Stimulated activated CD4-positive, alpha-beta T cell treated with anti-CD3 and anti-CD28 coated beads, Interleukin-15, amount 100 ng/mL, for 24 hours (primary cell): ENCODE measurements around the gene DNAI2.
"Not testable (repeated sequence)": the region's sequence is repeated elsewhere in the genome, so short reads cannot be mapped to it uniquely, and the experiment has no call there.

Source experiments
- DNase-seq: peaks from one replicate; pipeline ENCODE4 v3.0.0-alpha.2; 2020

The DNAI2 gene

DNA sequence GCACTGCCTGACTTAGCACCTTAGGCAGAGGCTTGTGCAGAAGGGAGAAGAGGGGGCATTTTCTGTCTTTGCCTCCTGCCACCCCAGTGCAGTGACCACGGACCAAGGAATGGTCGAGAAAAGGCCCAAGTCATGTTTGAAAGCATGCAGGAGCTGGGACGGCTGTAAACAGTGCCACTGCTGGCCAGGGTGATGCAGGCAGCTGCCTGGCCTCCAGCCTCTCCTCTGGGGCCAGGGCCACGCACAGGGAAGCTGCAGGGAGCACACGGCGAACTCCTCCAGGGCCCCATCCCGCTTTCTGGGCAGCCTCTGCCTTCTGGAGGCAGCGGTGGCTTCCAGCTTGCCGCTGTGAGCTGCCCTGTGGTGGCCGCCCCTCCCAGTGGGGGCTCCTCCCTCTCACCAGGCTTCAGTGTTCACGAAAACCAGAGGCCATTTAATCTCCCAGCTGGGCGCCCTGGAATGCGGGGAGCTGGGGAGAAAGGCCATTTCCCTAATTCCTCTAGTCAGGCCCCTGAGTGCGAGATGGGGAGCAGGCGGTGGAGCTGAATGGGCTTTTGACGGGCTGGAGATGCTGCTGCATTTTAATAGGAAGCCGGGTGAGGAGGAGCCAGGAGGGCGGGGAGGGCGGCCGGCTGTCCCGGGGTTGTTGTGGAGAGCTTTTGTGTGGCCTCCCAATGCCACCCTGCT lies 28.7 kb upstream of the DNAI2 start:
- DNase-seq: no peak

DNA sequence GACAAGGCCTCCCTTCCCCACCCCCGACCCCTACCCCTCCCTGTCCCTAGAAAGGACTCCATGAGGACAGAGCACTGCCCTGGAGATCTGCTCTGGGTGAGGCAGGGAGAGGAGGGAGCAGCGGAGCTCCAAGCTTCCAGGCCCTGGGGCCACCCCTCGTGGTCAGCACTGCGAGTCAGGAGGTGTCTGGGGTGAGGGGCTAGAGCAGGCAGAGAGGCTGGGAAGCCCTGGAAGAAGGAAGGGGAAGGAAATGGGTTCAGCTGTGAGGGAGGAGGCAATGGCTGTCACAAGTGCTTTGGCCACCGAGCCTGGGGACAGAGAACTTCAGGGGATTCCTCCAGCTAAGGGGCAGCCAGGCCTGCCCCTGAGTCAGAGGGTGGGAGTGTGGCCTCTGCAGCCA lies 28.2 kb upstream of the DNAI2 start:
- no peak for DNase-seq

DNA sequence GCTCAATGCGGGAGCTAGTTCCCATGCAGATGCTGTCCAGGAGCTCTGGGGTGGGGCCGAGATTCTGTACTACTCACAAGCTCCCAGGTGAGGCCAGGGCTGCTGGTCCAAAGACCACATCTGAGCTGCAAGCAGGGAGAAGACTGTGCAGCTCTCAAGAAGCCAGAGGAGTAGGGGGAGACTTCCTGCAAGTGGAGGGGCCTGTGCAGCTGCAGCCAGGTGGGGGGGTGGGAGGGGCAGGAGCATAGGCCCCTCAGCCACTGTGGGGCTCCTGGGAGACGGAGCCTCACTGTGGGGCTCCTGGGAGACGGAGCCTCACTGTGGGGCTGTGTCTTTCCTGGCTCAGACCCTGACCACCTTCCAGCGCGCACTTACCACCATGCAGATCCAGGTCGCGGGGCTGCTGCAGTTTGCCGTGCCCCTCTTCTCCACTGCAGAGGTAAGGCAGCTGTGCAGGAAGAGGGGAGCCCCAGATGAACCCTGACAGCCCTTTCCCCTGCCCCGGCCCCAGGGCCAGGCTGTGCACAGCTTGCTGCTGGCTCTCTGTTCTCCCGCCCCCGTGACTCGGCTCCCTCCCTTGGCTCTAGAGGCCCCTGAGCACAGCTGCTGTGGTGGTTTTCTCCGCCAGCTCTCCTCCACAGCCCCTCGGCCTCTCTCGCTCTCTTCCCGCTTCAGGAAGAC lies 24.3 kb upstream of the DNAI2 start:
- no peak for DNase-seq

DNA sequence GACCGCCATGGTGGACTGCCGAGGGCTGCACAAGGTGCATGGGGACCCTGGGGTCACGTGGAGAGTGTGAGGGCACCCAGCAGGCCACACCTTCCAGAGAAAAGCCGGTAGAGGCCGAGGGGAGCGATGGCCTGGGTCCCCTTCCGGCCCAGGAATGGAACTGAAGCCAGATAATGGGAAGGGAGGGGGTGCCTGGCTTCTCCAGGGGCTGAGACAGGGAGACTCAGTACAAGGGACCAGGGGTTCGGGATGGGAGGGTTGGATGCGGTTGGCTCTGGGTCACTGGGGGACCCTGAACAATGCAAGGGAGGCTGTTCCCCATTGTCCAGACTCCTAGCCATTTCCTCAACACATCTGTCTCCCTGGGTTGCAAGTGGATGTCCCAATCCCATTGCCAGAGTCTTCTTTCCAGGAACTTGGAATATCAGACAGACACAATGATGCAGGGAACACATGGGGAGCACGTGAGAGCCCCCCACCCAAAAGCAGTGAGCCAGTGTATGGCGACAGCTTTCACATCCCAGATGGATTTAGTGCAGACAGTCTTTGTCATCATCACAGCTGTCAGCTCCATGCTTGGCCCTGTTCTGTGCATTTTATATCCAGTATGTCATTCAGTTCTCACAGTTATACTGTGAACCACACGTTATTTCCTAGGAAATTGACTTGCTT lies 23.6 kb upstream of the DNAI2 start:
- no peak for DNase-seq

DNA sequence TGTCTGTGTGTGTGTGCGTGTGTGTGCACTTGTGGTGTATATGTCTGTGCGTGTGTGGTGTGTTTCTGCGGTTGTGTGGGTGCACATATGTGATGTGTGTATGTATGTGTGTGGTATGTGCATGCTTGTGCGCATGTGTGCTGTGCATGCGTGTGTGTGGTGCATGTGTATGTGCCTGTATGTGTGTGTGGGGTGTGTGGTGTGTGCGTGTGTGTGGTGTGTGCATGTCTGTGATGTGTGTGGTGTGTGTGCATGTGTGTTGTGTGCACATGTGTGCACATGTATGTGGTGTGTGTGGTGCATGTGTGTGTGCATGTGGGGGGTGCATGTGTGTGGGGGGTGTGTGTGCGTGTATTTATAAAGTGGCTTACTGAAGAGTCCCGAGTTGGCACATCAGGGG lies 23.0 kb upstream of the DNAI2 start:
- DNase-seq: no peak

DNA sequence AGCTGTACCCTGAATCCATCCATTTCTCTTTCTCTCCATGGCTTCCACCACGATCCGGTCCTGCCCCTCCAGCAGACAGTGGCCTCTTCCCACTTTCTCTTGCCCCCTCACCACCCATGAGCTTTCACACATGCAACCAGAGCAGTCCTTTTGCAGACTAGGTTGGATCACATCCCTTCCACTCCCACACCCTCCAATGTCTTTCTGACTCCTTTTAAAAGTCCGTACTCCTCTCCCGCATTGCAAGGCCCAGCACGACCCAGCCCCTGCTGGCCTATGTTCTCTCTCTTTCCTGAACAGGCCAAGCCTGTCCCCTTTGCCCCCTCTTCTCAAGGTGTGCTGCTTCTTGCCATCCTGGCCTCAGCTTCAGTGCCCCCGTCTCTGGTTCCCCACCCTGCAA lies 22.5 kb upstream of the DNAI2 start:
- no peak for DNase-seq

DNA sequence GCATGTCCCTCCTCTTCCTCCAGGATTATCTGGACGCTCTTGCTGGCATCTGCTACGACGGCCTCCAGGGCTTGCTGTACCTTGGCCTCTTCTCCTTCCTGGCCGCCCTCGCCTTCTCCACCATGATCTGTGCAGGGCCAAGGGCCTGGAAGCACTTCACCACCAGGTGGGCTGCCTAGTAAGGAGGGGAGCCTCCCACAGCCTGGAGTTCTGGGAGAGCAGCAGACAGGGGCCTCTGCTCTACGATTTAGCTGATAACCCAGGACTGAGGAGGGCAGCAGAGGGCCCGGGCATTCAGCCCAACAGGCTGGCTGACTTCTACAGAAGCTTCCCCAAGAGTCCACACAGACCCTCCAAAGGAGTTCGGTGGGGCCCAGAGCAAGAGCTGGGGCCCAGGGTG lies 21.8 kb upstream of the DNAI2 start:
- DNase-seq: no peak

DNA sequence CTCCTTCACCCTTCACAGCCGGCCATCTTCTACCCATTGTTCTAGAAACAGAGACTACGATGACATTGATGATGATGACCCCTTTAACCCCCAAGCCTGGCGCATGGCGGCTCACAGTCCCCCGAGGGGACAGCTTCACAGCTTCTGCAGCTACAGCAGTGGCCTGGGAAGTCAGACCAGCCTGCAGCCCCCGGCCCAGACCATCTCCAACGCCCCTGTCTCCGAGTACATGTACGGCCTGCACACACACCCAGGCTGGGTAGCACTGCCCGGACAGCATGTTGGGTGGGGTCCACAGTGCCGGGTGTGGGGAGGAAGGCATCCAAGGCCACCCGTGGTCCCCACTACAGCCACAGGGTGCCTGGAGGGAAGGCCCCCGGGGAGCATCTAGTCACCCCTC lies 21.0 kb upstream of the DNAI2 start:
- DNase-seq: no peak

DNA sequence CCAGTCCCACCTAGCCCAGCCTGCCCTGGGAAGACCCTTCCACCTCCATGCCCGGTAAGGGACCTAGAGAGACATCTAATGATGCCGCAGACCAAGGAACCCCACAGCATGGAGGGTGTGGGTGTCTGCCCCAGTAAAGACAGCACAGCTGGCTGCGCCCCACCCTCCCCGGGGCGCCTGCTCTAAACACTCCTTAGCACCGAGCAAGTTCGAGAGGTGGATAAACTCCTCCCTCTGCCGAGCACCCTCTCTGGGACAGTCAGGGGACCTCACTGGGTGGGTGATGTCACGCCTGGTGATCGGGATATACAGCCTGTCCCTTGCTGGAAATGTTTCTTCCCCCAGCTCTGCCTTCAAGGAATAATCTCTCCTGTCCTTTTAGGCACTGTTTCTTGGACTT lies 16.7 kb upstream of the DNAI2 start:
- no peak for DNase-seq

DNA sequence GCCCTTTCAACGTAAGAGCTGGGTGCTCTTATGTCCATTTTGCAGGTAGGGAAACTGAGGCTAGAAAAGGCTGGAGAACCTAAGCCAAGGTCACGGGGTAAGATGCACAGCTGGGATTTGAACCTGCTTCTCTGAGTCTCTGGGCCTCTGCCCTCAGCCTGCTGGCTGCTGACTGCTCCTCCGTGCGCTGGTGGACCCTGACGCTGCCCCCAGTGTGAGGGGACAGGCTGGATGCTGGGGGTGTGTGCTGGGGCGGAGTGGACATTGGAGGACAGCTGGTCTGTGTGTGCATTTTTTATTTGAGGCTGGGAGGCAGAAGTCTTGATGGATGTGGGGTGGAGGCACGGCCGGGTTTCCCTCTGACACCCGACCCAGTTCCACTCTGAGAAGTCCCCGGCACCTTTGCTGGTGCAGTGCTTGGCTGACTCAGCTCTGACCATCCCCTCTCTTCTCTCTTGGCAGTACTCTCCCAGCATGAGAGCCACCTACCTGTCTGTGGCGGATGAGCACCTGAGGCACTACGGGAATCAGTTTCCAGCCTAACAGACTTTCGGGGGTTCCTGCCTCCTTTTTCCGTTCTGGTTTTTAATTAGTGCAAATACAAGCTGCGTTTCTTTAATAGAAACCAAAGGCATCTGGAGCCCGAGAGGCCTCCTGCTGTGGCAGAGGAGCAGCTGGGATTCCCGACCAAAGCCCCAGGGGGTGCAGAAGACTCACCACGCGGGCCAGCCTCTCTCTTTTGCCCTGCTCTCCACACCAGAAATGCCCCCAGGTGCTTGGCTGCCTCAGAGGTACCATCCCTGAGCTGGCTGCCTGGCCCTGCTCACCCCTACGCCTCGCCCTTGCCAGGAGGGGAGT lies 14.1 kb upstream of the DNAI2 start:
- no peak for DNase-seq

DNA sequence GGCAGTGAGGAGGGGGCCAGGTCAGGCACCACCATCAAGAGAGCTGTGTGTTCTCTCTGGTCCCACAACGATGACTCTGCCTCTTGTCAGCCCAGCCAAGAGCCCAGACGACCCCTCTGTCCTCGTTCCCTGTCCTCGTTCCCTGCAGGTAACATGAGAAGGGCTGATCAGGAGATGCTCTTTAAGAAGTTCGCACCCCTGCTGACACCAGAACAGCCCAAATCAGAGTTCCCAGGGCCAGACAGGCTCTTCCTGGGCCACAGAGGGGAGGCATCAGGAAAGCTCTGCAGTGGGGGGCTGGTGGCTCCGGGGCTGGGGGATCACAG lies 13.5 kb upstream of the DNAI2 start:
- no peak for DNase-seq

DNA sequence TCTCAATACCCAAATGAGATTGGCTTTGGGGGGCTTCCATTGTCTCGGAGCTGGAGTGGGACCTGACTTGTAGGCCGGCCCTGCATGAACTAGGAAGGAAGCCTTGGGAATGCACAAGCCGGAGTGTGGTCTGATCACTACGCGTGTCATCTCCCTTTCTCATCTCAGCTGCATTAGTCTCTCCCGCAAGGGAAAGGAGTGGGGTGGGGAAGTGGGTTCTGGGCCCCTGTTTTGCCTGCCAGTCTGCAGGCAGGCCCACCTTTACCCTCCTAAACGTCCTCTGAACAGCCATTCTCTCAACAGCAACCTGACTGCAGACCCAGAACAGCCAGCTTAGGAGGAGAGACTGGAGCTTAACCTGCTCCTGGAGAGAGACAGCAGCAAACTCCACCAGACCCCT lies 11.4 kb upstream of the DNAI2 start:
- no peak for DNase-seq

DNA sequence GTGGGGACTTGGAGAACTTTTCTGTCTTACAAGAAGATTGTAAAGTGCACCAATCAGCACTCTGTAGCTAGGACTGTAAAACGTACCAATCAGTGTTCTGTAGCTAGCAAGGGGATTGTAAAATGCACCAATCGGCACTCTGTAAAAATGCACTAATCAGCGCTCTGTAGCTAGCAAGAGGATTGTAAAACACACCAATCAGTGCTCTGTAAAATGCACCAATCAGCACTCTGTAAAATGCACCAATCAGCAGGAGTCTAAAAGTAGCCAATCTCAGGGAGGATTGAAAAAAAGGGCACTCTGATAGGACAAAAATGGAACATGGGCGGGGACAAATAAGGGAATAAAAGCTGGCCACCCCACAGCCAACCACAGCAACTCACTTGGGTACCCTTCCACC lies 7.0 kb upstream of the DNAI2 start:
- not testable (repeated sequence) for DNase-seq

DNA sequence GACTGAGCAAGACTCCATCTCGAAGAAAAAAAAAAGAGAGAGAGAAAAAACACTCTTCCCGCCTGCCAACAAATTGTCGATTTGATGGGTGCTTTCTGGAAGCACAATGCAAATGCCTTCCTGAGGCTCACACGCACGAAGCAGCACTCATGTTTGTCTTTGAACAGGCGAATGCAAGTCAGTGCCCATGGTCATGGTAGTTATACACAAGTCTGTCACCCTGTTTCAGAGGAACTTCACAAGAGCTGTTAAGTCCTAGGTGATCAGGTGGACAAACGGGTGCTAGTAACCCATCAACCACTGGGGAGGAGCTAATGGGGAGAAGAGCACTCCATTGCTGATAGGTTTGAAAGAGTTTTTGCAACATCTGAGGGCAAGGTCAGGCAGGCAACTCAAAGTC lies 6.5 kb upstream of the DNAI2 start:
- DNase-seq: no peak

DNA sequence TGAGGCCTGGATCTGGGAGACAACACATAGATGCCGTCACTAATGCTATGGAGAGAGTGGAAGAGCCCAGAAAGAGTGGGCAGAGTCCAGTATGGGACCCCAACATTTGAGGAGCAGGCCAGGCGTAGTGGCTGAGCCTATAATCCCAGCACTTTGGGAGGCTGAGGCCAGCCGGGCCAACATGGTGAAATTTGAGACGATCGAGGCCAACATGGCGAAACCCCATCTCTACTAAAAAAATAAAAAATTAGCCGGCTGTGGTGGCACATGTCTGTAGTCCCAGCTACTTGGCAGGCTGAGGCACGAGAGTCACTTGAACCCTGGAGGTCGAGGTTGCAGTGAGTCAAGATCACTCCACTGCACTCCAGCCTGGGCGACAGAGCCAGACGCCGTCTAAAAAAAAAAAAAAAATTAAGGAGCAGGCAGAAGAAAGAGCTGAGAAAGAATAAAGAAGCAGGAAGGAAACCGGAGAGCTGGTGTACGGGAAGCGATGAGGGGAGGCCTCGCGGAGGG lies 6.0 kb upstream of the DNAI2 start:
- DNase-seq: no peak

DNA sequence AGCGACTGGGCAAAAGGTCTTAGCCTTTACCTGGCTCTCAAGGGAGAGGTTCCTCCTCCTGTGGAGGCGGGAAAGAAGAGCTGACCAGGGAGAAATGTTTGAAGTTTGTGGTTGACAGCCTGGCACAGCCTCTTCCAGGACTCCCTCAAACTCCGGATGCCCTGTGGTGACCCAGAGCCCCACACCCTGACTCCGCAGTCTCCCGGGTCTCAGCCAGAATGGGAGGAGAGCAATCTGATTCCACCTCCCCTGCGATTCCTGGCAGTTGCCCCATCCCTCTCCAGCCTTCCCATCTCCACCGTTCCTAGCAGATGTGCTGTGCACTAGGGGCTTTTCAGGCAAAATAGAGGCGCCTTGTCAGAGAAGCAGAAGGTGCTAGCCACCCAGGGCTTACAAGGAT lies 5.5 kb upstream of the DNAI2 start:
- DNase-seq: no peak

DNA sequence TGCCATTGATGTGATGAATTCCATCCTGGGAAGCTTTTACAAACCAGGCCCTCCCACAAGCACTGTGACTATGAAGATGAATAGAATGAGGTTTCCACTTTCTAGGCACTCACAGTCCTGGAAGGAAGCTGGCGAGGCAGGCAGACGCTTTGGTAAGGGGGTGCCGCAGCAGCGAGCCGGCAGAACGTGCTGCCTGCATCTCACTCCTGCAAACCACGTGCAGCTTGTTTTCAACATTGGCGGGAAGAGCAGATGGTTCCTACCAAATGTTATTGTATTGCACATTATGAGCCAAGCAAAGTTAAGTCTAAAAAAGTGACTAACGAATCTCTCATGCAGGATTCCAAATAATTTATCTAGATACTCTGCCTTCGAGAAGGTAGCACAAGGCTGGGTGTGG lies 3.7 kb upstream of the DNAI2 start:
- DNase-seq: no peak

DNA sequence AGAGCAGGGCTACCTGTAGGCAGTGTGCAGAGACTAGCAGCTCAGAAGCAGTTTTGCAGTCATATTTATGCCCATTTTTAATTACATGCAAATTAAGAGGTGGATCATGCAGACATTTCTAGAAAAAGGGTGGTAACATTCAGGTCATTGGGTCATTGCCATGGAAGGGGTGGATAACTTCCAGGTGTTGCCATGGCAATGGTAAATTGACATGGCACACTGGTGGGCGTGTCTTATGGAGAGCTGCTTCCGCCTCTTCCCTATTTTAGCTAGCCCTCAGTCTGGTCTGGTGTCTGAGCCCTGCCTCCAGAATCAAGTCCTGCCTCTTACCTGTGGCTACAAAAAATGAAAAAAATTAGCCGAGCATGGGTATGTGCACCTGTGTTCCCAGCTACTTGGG lies 2.8 kb upstream of the DNAI2 start:
- no peak for DNase-seq

DNA sequence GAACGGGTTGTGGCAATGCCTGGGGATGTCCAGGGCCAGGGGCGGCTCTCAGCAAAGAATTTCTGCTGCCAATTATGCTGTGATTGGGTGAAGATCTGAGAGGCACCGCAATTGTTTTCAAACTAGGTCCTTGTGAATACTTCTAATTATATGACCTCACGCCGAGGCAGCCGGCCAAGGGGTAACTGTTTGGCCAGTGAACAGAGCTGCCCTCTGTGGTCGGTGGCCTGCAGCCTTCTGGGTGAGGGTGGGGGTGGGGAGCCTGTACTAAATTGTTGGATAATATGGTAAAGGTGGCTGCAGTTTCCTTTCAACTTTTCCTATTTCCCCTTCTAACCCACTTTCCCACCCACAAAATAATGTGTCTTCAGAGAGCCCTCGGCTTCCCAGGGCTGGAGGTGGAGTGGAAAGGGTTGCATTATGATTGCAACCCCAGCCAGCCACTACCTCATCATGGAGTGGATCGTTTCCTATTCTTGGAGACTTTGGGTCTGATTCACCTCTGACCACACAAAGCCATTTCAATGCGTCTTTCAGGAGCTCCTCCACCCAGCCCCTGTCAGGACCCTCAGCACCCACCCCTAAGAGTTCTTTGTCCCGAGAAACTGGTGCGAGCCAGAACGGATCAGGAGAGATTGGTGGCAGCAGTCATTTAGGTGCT lies 2.0 kb upstream of the DNAI2 start:
- no peak for DNase-seq

DNA sequence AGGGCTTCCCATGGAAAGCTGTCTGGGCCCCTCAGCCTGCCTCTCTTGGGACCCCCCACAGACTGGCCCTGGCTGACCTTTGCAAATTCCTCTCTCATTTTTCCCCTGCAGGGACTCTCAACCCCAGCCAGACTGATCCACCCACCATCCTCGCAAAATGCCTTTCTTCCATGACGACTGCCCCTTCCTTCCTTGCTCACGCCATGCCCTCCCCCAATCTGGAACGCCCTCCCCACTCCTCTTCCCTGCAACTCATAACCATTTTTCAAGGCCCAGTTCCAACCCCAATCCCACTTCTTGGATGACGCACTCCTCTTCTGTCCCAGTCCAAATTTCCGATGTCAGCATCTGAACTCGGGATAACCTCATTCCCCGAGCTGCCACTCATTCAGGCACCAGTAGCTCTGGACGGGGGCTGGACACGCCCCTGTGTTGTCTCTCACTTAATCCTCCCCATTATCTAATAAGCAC lies 1.3 kb upstream of the DNAI2 start:
- DNase-seq: no peak

DNA sequence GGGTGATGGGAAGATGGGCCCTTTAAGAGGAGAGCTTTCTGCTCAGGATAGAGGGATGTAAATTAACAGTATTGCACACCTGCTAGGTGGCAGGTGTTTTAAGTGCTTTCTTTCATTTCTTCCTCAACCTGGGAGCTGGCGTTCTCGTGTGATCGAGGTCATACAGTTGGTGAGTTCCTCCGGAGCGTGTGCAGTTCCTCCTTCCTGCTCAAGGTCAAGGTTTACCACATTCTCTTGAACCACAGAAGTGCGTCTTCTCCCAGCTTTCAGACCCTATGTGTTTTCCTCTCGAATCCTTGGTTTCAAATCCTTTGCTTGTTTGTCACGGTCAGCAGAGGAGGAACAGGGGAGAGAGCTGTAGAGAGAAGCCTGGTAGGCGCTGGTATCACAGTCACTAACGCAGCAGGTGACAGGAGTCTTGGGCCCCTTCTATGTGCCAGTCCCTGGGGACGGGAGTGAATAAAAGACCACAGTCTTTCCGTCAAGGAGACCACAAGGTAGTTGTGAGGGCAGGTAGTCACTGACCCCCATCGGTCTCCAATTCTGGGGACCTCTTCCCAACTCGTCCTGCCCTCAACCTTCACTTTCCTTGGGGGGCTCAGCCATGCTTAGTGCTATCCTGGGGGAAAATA lies 791 bp downstream of the DNAI2 start:
- DNase-seq: no peak

DNA sequence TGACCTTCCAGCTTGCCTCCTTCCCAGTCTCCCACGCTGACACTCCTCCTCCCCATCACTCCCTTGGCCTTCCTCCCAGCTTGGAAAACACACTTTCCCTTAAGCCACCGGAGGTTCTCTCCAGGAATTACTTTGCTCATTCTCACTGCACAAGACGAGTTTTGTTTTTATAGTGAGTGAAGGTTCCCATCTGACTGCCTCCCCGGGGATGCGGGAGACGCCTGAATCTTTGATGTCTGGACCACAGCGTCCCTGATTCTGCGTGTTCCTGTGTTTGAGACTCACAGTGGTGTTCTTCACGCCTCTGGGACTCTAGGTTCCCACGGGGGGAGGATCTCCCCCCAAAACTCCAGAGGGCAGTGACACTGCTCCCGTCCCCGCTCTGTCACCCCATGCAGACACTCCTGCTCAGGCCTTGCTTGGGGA lies 2.0 kb downstream of the DNAI2 start:
- no peak for DNase-seq
